ENCODE data around the gene KCNK6. TPM values are rescaled to one million over a fixed set of nuclear protein-coding genes. Genes with fewer than 3 reads are reported as not detected.

Gene KCNK6
- total and polyA plus RNA-seq, 10 of the 15 experiments (the other 5 are each of a cell fraction or from before 2014, with no cell fraction given) = 0.04 to 1.4 (median 1.1) TPM

DNA sequence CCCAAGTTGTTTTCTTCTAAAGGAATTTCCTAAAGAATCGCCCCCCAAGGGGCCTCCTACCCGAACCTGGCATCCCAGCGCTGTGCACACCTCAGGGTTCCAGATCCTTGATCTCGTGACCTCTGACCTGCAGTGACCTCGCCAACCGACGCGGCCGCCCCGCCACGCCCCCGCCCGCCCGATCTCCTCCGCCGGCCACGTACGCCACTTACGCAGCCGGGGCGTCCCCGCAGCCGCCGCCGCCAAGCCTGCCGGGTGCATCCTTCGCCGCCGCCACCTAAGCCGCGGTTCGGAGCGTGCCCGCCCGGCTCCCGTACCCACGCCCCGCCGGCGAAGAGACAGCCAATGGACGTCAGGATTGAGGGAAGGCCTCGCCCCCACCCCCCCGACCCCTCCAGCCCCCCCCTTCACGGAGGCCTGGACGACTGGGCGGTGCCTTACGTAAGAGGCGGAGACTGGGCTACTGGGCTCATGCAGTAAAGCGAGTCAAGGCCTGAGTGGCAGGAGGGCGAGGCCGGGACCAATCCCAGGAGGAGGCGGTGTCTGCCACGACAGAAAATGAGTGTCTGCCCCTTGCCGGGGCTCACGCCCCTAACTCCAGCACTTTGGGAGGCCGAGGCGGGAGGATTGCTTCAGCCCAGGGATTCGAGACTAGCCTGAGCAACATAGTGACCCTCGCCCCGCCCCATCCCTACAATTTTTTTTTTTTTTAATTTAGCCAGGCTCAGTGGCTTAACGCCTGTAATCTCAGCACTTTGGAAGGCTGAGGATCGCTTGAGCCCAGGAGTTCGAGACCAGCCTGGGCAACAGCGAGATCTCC, 3.8 kb upstream of the KCNK6 start, which contains the start of gene YIF1B (continued):
- TF ChIP-seq, protein P1, sequence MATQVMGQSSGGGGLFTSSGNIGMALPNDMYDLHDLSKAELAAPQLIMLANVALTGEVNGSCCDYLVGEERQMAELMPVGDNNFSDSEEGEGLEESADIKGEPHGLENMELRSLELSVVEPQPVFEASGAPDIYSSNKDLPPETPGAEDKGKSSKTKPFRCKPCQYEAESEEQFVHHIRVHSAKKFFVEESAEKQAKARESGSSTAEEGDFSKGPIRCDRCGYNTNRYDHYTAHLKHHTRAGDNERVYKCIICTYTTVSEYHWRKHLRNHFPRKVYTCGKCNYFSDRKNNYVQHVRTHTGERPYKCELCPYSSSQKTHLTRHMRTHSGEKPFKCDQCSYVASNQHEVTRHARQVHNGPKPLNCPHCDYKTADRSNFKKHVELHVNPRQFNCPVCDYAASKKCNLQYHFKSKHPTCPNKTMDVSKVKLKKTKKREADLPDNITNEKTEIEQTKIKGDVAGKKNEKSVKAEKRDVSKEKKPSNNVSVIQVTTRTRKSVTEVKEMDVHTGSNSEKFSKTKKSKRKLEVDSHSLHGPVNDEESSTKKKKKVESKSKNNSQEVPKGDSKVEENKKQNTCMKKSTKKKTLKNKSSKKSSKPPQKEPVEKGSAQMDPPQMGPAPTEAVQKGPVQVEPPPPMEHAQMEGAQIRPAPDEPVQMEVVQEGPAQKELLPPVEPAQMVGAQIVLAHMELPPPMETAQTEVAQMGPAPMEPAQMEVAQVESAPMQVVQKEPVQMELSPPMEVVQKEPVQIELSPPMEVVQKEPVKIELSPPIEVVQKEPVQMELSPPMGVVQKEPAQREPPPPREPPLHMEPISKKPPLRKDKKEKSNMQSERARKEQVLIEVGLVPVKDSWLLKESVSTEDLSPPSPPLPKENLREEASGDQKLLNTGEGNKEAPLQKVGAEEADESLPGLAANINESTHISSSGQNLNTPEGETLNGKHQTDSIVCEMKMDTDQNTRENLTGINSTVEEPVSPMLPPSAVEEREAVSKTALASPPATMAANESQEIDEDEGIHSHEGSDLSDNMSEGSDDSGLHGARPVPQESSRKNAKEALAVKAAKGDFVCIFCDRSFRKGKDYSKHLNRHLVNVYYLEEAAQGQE (IDR thresholded peaks at IDR 0.05; ENCODE audit: low read depth, low read length) = no peak
- TF ChIP-seq, protein P2, sequence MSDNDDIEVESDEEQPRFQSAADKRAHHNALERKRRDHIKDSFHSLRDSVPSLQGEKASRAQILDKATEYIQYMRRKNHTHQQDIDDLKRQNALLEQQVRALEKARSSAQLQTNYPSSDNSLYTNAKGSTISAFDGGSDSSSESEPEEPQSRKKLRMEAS (IDR thresholded peaks at IDR 0.05; ENCODE audit: low read depth, low read length) = peak; percentile 32; the same call in 1 of the 2 replicates
- TF ChIP-seq POLR2AphosphoS2 (IDR thresholded peaks at IDR 0.05; ENCODE audit: low read depth, low read length) = no peak
- no peak for TF ChIP-seq SRF (IDR thresholded peaks at IDR 0.05; ENCODE audit: low read depth in 2 of 2, low read length in 2 of 2)
- TF ChIP-seq ETV6 (conservative IDR thresholded peaks at IDR 0.05 in 1 of 2, IDR thresholded peaks at IDR 0.05 in 1 of 2; ENCODE audit: borderline replicate concordance in 1 of 2, low read depth in 1 of 2) = no peak
- TF ChIP-seq, protein P3, sequence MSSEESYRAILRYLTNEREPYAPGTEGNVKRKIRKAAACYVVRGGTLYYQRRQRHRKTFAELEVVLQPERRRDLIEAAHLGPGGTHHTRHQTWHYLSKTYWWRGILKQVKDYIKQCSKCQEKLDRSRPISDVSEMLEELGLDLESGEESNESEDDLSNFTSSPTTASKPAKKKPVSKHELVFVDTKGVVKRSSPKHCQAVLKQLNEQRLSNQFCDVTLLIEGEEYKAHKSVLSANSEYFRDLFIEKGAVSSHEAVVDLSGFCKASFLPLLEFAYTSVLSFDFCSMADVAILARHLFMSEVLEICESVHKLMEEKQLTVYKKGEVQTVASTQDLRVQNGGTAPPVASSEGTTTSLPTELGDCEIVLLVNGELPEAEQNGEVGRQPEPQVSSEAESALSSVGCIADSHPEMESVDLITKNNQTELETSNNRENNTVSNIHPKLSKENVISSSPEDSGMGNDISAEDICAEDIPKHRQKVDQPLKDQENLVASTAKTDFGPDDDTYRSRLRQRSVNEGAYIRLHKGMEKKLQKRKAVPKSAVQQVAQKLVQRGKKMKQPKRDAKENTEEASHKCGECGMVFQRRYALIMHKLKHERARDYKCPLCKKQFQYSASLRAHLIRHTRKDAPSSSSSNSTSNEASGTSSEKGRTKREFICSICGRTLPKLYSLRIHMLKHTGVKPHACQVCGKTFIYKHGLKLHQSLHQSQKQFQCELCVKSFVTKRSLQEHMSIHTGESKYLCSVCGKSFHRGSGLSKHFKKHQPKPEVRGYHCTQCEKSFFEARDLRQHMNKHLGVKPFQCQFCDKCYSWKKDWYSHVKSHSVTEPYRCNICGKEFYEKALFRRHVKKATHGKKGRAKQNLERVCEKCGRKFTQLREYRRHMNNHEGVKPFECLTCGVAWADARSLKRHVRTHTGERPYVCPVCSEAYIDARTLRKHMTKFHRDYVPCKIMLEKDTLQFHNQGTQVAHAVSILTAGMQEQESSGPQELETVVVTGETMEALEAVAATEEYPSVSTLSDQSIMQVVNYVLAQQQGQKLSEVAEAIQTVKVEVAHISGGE (CRISPR knock-in tag; IDR thresholded peaks at IDR 0.05) = no peak
- TF ChIP-seq EED (IDR thresholded peaks at IDR 0.05; ENCODE audit: low read depth) = no peak
- peak; percentile 42; the same call in 1 of the 2 replicates for TF ChIP-seq MTA2 (IDR thresholded peaks at IDR 0.05; ENCODE audit: low read depth)
- TF ChIP-seq RELA (IDR thresholded peaks at IDR 0.05; ENCODE audit: borderline replicate concordance, partially characterized antibody) = no peak
- 0 out of 2 replicates have a peak, but pooled peaks have one; percentile 14 for TF ChIP-seq SREBF2 (IDR thresholded peaks at IDR 0.05; ENCODE audit: low read length)
- no peak for TF ChIP-seq ZNF217 (IDR thresholded peaks at IDR 0.05)
- 0 out of 3 replicates have a peak, but pooled peaks have one; percentile 88 for TF ChIP-seq POU2F2 (IDR thresholded peaks at IDR 0.05; ENCODE audit: borderline replicate concordance, low read depth, low read length)
- TF ChIP-seq, protein P4, sequence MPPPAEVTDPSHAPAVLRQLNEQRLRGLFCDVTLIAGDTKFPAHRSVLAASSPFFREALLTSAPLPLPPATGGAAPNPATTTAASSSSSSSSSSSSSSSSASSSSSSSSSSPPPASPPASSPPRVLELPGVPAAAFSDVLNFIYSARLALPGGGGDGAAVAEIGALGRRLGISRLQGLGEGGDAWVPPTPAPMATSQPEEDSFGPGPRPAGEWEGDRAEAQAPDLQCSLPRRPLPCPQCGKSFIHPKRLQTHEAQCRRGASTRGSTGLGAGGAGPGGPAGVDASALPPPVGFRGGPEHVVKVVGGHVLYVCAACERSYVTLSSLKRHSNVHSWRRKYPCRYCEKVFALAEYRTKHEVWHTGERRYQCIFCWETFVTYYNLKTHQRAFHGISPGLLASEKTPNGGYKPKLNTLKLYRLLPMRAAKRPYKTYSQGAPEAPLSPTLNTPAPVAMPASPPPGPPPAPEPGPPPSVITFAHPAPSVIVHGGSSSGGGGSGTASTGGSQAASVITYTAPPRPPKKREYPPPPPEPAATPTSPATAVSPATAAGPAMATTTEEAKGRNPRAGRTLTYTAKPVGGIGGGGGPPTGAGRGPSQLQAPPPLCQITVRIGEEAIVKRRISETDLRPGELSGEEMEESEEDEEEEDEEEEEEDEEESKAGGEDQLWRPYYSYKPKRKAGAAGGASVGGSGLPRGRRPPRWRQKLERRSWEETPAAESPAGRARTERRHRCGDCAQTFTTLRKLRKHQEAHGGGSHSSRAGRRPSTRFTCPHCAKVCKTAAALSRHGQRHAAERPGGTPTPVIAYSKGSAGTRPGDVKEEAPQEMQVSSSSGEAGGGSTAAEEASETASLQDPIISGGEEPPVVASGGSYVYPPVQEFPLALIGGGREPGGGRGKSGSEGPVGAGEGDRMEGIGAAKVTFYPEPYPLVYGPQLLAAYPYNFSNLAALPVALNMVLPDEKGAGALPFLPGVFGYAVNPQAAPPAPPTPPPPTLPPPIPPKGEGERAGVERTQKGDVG (CRISPR knock-in tag; IDR thresholded peaks at IDR 0.05) = no peak
- no peak for TF ChIP-seq SIN3A (IDR thresholded peaks at IDR 0.05; ENCODE audit: low read depth, low read length)
- TF ChIP-seq IKZF1 (conservative IDR thresholded peaks at IDR 0.05) = 0 out of 2 replicates have a peak, but pooled peaks have one; percentile 4
- TF ChIP-seq SPI1 (IDR thresholded peaks at IDR 0.05; ENCODE audit: borderline replicate concordance, insufficient read depth, low read depth, low read length) = no peak
